Natural killer cell treated with Interleukin-12 subunit alpha and Interleukin-12 subunit beta and Interleukin-15 and Interleukin-18, amount 100 ng/mL, for 72 hours (primary cell): ENCODE results near the gene MGAT1. TPM values are rescaled to one million over a fixed set of nuclear protein-coding genes. Genes with fewer than 3 reads are reported as not detected.
A peak's percentile ranks its signal among the peaks of the same experiment; 100 is the strongest.

Experiments
- ATAC-seq, 2 donors: fragments of 150-1000 bp; cut with Tn5 transposase in 1 of 2; sonication (Bioruptor Pico), chemical (Tn5 transposase) in 1 of 2; 2 replicates each; pipeline ENCODE4 v1.10.0; 2021
- DNase-seq: peaks from one replicate; pipeline ENCODE4 v3.0.0; 2022; ENCODE audit warnings: low spot score
- H3K27ac Mint-ChIP-seq, 2 donors: 1 replicate in 1 of 2; 2 replicates in 1 of 2; pipeline ENCODE4 v1.8.0; 2022; ENCODE audit warnings: mixed read lengths in 2 of 2, mild to moderate bottlenecking in 1 of 2, moderate library complexity in 1 of 2
- H3K27me3 Mint-ChIP-seq, 2 donors: 1 replicate in 1 of 2; 2 replicates in 1 of 2; pipeline ENCODE4 v1.8.0; 2022; ENCODE audit warnings: mixed read lengths in 2 of 2
- H3K36me3 Mint-ChIP-seq: one replicate; pipeline ENCODE4 v1.8.0; 2022; ENCODE audit warnings: mixed read lengths
- H3K4me1 Mint-ChIP-seq, 2 donors: 1 replicate in 1 of 2; 2 replicates in 1 of 2; pipeline ENCODE4 v1.8.0; 2022; ENCODE audit warnings: low read depth in 2 of 2, mixed read lengths in 2 of 2, mild to moderate bottlenecking in 1 of 2
- H3K4me3 Mint-ChIP-seq: one replicate; pipeline ENCODE4 v1.8.0; 2022; ENCODE audit warnings: mixed read lengths
- H3K9me3 Mint-ChIP-seq: 2 replicates; pipeline ENCODE4 v1.8.0; 2022; ENCODE audit warnings: mixed read lengths
- total RNA-seq, 2 donors: library from RNA; stranded (reverse); gene quantifications; one replicate each; pipeline ENCODE4 v1.2.3, GENCODE V29; 2022

Gene MGAT1
- total RNA-seq, 2 donors from 2014 or later = 141 to 157 TPM

- Mint-ChIP-seq H3K4me1 (peaks cover 4 to 10% of the 10 kb centered on the region in 2 donors), H3K9me3 (no peaks in the 10 kb centered on the region), H3K36me3 (no peaks in the 10 kb centered on the region), H3K27me3 (peaks cover 9 to 23% of the 10 kb centered on the region in 2 donors), H3K4me3 (no peak overlapping the region), H3K27ac (no peak overlapping the region)
- no peak for ATAC-seq
- no peak for DNase-seq
Observed at GRCh38 chr5:180817893-180818674, 15.5 kb upstream of the MGAT1 start.

- H3K27me3 Mint-ChIP-seq = peaks cover 9 to 23% of the 10 kb centered on the region in 2 donors
- peaks cover 9 to 15% of the 10 kb centered on the region in 2 donors for H3K4me1 Mint-ChIP-seq
- no peak overlapping the region for H3K4me3 Mint-ChIP-seq
- H3K27ac Mint-ChIP-seq = no peak overlapping the region
- ATAC-seq = no peak
- H3K9me3 Mint-ChIP-seq = no peaks in the 10 kb centered on the region
- no peaks in the 10 kb centered on the region for H3K36me3 Mint-ChIP-seq
- no peak for DNase-seq
Observed at GRCh38 chr5:180816608-180817534, 14.3 kb upstream of the MGAT1 start.

GRCh38 chr5:180815293-180815917 lies 12.8 kb upstream of the MGAT1 start:
- H3K27me3 Mint-ChIP-seq = peaks cover 9 to 23% of the 10 kb centered on the region in 2 donors
- ATAC-seq (no peak), DNase-seq (no peak)
- no peak overlapping the region for H3K4me3 Mint-ChIP-seq
- H3K27ac Mint-ChIP-seq = peak overlapping the region in 1 of 2 donors; percentile 5
- H3K36me3 Mint-ChIP-seq = no peaks in the 10 kb centered on the region
- peaks cover 18 to 21% of the 10 kb centered on the region in 2 donors for H3K4me1 Mint-ChIP-seq
- H3K9me3 Mint-ChIP-seq = no peaks in the 10 kb centered on the region

- Mint-ChIP-seq H3K36me3 (no peaks in the 10 kb centered on the region), H3K27me3 (peaks cover 2 to 17% of the 10 kb centered on the region in 2 donors), H3K27ac (peak overlapping the region in 1 of 2 donors; percentile 56), H3K9me3 (no peaks in the 10 kb centered on the region), H3K4me3 (no peak overlapping the region), H3K4me1 (peaks cover 33 to 34% of the 10 kb centered on the region in 2 donors)
- no peak for DNase-seq
- no peak for ATAC-seq
Observed at GRCh38 chr5:180813420-180813819, 10.8 kb upstream of the MGAT1 start.

- H3K27ac Mint-ChIP-seq = peak overlapping the region; percentile 73 to 79
- no peaks in the 10 kb centered on the region for H3K9me3 Mint-ChIP-seq
- H3K36me3 Mint-ChIP-seq = no peaks in the 10 kb centered on the region
- DNase-seq (no peak), ATAC-seq (no peak)
- peaks cover 49 to 50% of the 10 kb centered on the region in 2 donors for H3K4me1 Mint-ChIP-seq
- H3K4me3 Mint-ChIP-seq = peak overlapping the region; percentile 91
- H3K27me3 Mint-ChIP-seq = peaks cover 0 to 9% of the 10 kb centered on the region in 2 donors
Observed at GRCh38 chr5:180811623-180812124, 9.1 kb upstream of the MGAT1 start.

- H3K27ac Mint-ChIP-seq = peak overlapping the region; percentile 73 to 79
- no peaks in the 10 kb centered on the region for H3K9me3 Mint-ChIP-seq
- H3K4me3 Mint-ChIP-seq = peak overlapping the region; percentile 91
- no peak for DNase-seq
- peaks cover 0 to 6% of the 10 kb centered on the region in 2 donors for H3K27me3 Mint-ChIP-seq
- no peaks in the 10 kb centered on the region for H3K36me3 Mint-ChIP-seq
- H3K4me1 Mint-ChIP-seq = peaks cover 53 to 54% of the 10 kb centered on the region in 2 donors
- ATAC-seq = no peak
Observed at GRCh38 chr5:180810959-180811622, 8.5 kb upstream of the MGAT1 start.

- H3K36me3 Mint-ChIP-seq = no peaks in the 10 kb centered on the region
- H3K27ac Mint-ChIP-seq = peak overlapping the region; percentile 73 to 79
- H3K4me3 Mint-ChIP-seq = peak overlapping the region; percentile 91
- DNase-seq (peak; percentile 97), ATAC-seq (peak; percentile 91 to 94)
- peaks cover 0 to 4% of the 10 kb centered on the region in 2 donors for H3K27me3 Mint-ChIP-seq
- peaks cover 56 to 59% of the 10 kb centered on the region in 2 donors for H3K4me1 Mint-ChIP-seq
- H3K9me3 Mint-ChIP-seq = no peaks in the 10 kb centered on the region
Observed at GRCh38 chr5:180810210-180810958, 7.8 kb upstream of the MGAT1 start.

GRCh38 chr5:180809403-180810209 lies 7.0 kb upstream of the MGAT1 start:
- Mint-ChIP-seq H3K4me1 (peaks cover 61 to 67% of the 10 kb centered on the region in 2 donors), H3K4me3 (peak overlapping the region; percentile 91), H3K27ac (peak overlapping the region; percentile 73 to 79), H3K9me3 (no peaks in the 10 kb centered on the region), H3K27me3 (no peaks in the 10 kb centered on the region), H3K36me3 (no peaks in the 10 kb centered on the region)
- peak; percentile 88 to 89 for ATAC-seq
- DNase-seq = peak; percentile 90

GRCh38 chr5:180808461-180809000 lies 5.9 kb upstream of the MGAT1 start:
- Mint-ChIP-seq H3K27ac (peak overlapping the region; percentile 73 to 79), H3K4me1 (peaks cover 66 to 77% of the 10 kb centered on the region in 2 donors), H3K9me3 (no peaks in the 10 kb centered on the region), H3K4me3 (peak overlapping the region; percentile 91), H3K36me3 (no peaks in the 10 kb centered on the region), H3K27me3 (no peaks in the 10 kb centered on the region)
- DNase-seq (no peak), ATAC-seq (no peak)

GRCh38 chr5:180807654-180808414 lies 5.2 kb upstream of the MGAT1 start:
- H3K27me3 Mint-ChIP-seq = no peaks in the 10 kb centered on the region
- H3K4me1 Mint-ChIP-seq = peaks cover 65 to 71% of the 10 kb centered on the region in 2 donors
- ATAC-seq (no peak), DNase-seq (no peak)
- peak overlapping the region; percentile 91 for H3K4me3 Mint-ChIP-seq
- H3K36me3 Mint-ChIP-seq = no peaks in the 10 kb centered on the region
- peak overlapping the region; percentile 73 to 79 for H3K27ac Mint-ChIP-seq
- H3K9me3 Mint-ChIP-seq = no peaks in the 10 kb centered on the region

- peak overlapping the region; percentile 91 for H3K4me3 Mint-ChIP-seq
- H3K27me3 Mint-ChIP-seq = no peaks in the 10 kb centered on the region
- peak overlapping the region; percentile 73 to 79 for H3K27ac Mint-ChIP-seq
- H3K9me3 Mint-ChIP-seq = no peaks in the 10 kb centered on the region
- peak; percentile 40 for DNase-seq
- H3K36me3 Mint-ChIP-seq = no peaks in the 10 kb centered on the region
- peaks cover 64 to 70% of the 10 kb centered on the region in 2 donors for H3K4me1 Mint-ChIP-seq
- ATAC-seq = no peak
Observed at GRCh38 chr5:180807046-180807445, 4.4 kb upstream of the MGAT1 start.
